Erythroblast (primary cell): Measurements from ENCODE around the gene AKAP8.
"Not testable (repeated sequence)": the region's sequence is repeated elsewhere in the genome, so short reads cannot be mapped to it uniquely, and the experiment has no call there.

Experiments
- DNase-seq, 2 experiments: peaks; one replicate each; lab custom pipeline; 2025; lab: John Stamatoyannopoulos, UW
- GATA1 ChIP-seq: IDR thresholded peaks from 2 replicates; pipeline ENCODE4 v1.6.1; 2011; ENCODE audit warnings: low read depth, mild to moderate bottlenecking, control low read depth, low read length, moderate library complexity
- POLR2A ChIP-seq: IDR thresholded peaks from 2 replicates; pipeline ENCODE4 v1.6.1; 2011; ENCODE audit warnings: mild to moderate bottlenecking, low read length

AKAP8 gene

DNA sequence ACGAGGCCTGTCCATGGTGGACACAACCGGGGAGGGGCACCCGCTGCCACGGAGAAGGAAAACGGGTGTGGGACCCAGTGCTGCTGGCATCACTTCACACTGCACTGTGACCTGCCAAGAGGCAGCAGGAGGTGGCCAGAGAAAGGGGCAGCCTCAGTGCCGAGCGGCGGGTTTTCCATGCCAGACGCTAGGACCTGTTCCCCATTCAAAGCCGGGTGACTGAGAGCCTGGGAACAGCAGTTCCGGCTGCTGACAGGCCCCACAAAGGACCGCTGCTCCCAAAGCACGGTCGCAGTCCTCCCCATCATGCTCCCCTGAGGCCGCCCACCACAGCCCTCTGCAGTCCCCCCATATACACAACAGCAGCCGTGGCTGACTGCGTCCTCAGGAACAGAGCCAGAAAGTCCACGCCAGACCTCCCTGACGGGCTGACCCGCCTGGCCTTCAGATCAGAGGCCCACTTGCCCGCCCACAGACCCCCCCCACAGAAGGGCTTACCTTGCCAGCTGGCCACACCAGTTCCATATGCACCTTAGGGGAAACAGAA, 5.4 kb downstream of the AKAP8 start:
- DNase-seq = no peak

DNA sequence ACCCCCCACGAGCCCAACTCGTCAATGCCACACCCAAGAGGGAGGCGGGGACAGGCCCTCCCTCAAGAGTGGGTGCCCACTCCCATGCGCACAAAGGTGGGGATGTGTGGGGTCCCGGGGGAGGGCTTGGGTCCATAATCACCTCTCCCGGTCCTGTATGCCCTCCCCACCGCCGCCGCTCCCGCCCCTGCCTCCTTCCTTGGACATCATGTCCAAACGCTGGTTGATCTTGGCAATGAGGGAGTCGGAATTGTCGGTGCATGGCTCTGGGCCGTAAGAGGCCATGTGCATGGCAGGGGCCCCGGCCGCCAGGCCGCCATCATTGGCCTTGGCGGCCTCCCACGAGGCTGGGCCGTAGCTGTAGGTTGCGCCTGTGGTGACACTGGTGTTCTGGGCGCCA, 5.9 kb downstream of the AKAP8 start:
- no peak for TF ChIP-seq POLR2A
- TF ChIP-seq GATA1 = no peak
- no peak for DNase-seq

More for the DNA sequence above, 5.4 kb downstream of the AKAP8 start:
- no peak for TF ChIP-seq GATA1
- TF ChIP-seq POLR2A = no peak

DNA sequence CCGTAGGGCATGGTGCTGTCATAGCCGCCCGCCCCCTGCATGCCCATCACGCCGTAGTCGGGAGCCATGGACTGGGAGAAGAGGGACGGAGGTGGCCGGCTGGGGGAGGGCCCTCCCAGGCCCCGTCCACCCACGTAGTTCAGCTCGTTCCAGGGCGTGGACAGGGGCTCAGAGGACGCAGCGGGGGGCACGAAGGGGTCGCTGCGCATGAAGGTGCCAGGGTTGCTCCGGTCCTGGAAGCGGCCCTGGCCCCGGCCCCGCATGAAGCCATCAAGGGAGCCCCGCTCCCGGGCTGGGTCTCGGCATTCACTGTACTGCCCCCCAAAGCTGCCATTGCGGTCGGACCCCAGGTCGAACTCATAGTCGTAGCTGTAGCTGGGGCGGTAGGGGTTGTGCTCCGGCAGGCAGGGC, 6.7 kb downstream of the AKAP8 start:
- DNase-seq = no peak
- TF ChIP-seq GATA1 (no peak), POLR2A (no peak)

DNA sequence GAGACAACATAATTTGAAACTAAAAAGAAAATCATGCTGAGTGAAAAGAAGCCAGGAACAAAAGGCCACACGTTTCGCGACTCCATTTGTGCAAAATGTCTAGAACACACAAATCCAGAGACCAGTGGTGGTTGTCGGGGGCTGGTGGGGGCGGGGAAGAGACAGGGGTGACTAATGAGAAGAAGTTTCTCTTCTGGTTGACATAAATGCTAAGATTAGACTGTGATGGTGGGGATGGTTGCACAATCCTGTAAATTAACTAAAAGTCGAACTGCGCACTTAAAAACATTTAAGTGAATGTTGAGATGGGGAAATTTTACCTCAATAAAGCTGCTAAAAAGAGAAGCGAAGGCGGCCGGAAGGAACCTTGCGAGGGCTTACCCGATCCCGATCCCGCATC, 7.1 kb downstream of the AKAP8 start:
- DNase-seq = no peak
- TF ChIP-seq GATA1 (no peak), POLR2A (no peak)

DNA sequence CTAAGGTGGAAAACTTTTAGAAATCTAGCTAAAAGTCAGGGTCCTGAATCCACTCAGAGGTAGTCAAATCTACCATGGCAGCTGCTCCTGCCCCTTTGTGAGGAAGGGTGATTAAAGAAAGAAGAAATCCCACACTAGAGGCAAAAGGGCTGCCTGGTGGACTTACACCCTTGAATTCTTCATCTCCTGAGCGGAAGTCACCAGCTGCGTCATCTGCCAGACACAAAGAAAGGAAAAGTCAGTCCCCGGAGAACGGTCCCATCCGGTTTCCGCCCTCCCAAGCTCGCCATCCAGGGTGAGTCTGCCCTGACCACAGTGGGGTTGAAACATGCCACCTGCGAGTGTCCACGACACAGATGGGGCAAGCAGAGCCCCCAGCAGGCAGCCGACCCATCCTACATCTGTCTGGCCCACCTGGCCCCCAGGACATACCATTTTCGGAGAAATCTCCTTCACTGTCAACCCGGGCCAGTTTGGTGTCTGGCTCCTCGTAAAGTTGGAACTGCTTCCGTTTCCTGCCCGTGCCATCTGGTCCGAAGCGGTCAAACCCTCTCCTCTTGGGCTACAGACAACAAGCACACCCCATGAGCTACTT, 7.7 kb downstream of the AKAP8 start:
- DNase-seq = no peak
- TF ChIP-seq POLR2A (no peak), GATA1 (no peak)

DNA sequence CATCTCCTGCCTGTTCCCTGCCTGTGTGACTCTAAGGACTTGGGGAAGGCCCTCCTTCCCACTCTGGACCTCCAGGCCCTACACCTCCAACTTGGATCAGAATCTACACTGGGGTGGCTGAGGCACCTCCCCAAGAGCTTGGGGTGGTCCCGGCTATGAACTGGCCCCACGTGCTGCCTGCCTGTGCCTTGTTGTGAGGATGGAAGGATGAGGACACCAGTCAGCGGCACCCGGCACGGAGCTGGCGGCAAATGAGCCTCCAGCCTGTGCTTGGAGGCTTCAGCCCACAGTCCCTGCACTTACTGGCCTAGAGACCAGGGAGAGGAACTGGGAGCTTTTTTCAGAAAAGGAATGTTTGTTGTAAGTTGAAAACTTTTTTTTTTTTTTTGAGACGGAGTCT, 8.5 kb downstream of the AKAP8 start:
- TF ChIP-seq GATA1 (no peak), POLR2A (no peak)
- no peak for DNase-seq

DNA sequence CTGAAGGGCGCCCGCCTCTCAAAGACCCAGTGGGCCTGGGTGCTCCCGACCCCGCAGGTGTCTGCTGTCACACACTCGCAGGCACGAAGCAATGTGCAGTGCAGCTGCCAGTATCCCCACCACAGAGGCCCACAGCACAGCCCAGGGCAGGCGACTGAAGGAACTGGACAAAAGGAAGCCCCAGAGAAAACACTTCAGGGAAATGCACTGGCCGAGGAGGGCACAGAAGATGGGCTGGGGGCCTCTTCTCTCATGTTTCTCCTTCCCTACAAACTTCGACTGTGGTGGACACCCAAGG, 10.0 kb downstream of the AKAP8 start:
- TF ChIP-seq POLR2A = no peak
- TF ChIP-seq GATA1 = no peak

DNA sequence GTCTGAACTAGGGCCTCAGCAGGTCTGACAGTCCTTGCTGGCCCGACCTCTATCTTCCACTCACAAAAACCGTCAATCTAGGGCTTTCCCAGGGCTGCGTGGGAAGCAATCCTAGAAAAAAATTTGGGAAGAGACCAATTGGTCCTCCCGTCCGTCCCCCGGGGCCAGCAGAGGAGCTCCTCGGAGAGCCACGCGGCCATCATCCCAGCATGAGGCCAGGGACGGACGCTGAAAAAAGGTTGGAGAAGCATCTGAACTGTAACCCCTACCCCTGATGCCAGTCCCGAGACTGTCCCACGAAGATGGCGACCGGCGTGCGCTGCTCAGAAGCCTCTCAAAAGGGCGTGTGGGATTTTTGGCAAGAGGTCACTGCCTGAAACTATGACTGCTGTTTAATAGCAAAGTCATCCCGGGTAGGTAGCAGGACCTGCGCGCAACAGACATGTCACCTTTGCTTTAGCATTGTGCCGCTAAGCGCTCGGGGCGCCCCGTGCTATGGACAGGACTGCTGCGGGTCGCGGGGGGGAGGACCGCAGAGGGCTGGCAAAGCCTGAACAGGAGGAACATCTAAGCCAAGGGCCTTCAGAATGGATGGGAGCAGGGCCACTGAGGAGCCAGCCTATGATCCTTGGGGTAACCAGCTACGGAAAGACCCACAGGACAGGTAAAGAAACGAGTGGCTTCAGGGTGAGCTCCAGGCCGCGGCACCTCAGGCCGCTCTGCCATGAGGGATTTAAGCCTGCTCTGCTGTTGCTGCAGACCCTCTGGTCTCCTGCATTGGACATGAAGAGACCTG, 10.6 kb downstream of the AKAP8 start:
- no peak for TF ChIP-seq GATA1
- TF ChIP-seq POLR2A = no peak
- DNase-seq = no peak

More for the DNA sequence above, 10.0 kb downstream of the AKAP8 start:
- no peak for DNase-seq

DNA sequence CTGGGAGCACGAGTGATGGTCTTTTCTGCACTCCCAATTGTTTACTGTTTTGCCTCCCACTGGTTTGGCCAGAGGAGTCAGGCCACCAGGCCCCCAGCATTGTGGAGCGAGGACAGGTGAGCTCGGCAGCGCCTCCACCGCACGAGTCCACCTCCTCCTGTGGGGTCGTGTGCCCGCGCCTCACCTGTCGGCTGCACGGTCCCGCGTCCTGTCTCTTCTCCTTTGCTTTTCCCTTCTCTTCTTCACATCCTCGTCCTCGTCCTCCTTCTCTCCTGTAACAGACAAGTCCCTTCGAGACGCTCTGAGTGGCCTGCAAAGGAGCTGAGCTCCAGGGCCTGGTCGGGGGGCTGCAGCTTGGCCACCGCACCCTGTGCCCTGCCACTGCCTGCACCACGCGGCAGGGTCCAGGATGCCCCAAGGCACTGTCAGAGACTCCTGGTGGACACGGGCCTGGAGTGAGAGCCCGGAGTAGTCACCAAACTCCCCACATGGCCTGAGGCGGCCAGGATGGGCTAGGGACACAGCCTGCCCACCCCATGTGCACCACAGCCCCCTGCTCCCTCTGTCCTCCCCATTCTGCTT, 11.4 kb downstream of the AKAP8 start:
- DNase-seq = no peak
- no peak for TF ChIP-seq POLR2A
- TF ChIP-seq GATA1 = no peak

DNA sequence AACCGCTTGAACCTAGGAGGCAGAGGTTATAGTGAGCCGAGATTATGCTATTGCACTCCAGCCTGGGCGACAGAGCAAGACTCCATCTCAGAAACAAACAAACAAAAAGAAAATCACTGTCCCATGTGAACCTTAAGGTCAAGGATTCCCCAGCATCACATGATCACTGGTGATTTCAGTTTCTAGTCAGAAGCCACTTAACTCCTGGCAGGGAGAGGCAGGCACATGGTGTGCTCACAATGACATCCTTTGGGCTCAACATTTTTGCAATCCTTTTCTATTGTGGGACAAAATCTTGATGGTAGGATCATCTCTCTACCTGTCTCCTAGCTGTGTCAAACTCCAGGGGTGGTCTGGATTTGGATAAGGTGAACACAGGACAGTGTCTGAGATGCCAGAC, 12.1 kb downstream of the AKAP8 start:
- DNase-seq = no peak
- TF ChIP-seq GATA1 (no peak), POLR2A (no peak)

DNA sequence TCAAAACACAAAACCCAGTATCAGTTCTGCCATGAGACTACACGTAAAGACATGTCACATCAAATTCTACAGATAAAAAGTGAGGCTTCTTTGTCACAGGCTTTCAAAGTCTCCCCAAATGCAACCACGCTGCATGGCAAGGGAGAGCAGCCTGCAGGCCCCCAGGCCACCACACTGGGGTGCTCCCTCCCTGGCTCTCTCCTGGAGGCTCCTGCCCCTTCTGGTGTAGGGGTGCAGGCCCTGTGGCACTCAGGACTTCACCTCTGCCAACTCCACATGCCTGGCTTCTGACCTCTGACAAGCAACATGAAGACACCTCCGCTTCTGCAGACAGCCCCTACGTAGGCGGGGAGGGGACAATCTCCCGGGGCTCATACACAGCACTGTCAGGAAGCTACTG, 14.3 kb downstream of the AKAP8 start:
- DNase-seq = peak; percentile 13 to 22
- TF ChIP-seq GATA1 = no peak
- TF ChIP-seq POLR2A = no peak

DNA sequence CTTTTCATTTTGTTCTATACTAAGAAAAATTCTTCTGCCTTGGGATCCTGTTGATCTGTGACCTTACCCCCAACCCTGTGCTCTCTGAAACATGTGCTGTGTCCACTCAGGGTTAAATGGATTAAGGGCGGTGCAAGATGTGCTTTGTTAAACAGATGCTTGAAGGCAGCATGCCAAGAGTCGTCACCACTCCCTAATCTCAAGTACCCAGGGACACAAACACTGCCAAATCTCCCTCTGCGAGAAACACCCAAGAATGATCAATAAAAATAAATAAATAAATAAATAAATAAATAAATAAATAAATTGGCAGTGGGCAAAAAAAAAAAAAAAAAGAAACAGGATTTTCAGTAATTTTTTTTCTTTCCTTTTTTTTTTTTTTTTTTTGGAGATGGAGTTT, 15.8 kb downstream of the AKAP8 start:
- DNase-seq = peak; percentile 65 to 85

DNA sequence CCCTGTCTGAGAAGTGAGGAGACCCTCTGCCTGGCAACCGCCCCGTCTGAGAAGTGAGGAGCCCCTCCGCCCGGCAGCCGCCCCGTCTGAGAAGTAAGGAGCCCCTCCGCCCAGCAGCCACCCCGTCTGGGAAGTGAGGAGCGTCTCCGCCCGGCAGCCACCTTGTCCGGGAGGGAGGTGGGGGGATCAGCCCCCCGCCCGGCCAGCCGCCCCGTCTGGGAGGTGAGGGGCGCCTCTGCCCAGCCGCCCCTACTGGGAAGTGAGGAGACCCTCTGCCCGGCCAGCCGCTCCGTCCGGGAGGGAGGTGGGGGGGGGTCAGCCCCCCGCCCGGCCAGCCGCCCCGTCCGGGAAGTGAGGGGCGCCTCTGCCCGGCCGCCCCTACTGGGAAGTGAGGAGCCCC, 16.5 kb downstream of the AKAP8 start:
- not testable (repeated sequence) for DNase-seq

DNA sequence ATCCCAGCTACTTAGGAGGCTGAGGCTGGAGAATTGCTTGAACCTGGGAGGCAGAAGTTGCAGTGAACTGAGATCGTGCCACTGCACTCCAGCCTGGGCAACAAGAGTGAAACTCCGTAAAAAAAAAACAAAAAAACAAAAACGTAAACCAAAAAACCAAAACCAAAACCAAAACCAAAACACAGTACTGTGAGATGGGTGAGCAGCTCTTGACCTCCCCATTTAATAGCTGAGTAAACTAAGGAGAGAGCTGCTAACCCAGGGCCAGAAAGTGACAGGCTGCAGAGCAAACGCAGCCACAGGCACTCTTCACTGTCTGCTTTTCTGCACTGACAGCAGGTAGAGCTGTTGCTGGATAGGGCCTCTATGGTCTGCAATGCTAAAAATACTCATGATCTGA, 19.6 kb downstream of the AKAP8 start:
- not testable (repeated sequence) for DNase-seq

DNA sequence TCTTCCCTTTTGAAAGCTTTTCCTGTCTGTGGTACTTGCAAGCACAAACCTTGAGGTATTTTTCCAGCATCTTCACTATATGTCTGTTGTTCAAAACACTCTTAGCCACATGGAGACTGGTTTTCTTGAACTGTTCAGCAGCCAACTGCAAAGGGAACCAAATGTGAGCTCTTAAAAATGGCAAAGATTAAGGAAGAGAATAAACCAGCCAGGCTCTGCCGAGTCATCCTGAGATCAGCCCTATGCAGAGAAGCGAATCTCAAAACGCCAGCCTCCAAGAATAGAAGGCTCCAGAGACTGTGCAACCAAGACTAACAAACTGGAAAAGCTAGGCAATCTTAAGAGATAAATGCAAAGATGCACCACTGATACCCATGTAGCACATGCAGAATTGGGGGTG, 20.7 kb downstream of the AKAP8 start:
- DNase-seq = peak in 1 of 2 experiments; percentile 40
- TF ChIP-seq POLR2A (no peak), GATA1 (no peak)
